Astrocyte (in vitro differentiated cells and primary cell): Measurements from ENCODE around the gene TMTC2.

Source experiments
- EZH2 ChIP-seq: IDR thresholded peaks from 2 replicates; pipeline ENCODE4 v1.6.1; 2012; ENCODE audit warnings: mild to moderate bottlenecking, low read length, inconsistent platforms; ENCODE audit not compliant: insufficient read depth
- TF ChIP-seq, protein P1 (sequence below): IDR thresholded peaks from 2 replicates; pipeline ENCODE4 v1.5.1; 2011; ENCODE audit warnings: low read depth, mild to moderate bottlenecking, inconsistent platforms, low read length, moderate library complexity; ENCODE audit not compliant: insufficient read depth

DNA sequence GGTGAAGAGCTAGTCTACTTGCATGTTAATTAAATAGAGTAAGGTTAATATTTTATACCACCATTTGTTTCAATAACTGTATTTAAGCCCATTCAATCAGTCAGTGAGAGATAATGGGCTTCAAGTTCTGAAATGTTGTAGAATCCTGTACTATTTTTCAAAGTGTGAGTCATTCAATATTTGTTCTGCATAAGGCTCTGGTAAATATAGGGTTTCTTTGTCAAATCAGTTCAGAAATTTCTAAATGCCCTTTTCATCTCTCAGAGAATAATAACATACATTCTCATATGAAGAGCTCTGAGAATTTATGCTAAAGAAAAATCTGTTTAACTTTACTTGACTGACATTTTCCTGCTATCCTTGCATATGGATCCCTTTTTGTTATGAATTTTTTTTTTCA is 493.3 kb downstream of the TMTC2 start:
- TF ChIP-seq EZH2 = no peak
- TF ChIP-seq, protein P1, sequence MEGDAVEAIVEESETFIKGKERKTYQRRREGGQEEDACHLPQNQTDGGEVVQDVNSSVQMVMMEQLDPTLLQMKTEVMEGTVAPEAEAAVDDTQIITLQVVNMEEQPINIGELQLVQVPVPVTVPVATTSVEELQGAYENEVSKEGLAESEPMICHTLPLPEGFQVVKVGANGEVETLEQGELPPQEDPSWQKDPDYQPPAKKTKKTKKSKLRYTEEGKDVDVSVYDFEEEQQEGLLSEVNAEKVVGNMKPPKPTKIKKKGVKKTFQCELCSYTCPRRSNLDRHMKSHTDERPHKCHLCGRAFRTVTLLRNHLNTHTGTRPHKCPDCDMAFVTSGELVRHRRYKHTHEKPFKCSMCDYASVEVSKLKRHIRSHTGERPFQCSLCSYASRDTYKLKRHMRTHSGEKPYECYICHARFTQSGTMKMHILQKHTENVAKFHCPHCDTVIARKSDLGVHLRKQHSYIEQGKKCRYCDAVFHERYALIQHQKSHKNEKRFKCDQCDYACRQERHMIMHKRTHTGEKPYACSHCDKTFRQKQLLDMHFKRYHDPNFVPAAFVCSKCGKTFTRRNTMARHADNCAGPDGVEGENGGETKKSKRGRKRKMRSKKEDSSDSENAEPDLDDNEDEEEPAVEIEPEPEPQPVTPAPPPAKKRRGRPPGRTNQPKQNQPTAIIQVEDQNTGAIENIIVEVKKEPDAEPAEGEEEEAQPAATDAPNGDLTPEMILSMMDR = no peak
